Measurements from ENCODE around the gene KCNH2.

Gene KCNH2

GRCh38 chr7:150903606-150904005 lies 74.5 kb downstream of the KCNH2 start:
- DNase-seq (ENCODE audit: low read depth) = peak; percentile 59
- H3K4me3 ChIP-seq (ENCODE audit: low read depth, low read length) = no peak overlapping the region
- no peak for TF ChIP-seq CTCF (IDR thresholded peaks at IDR 0.05; ENCODE audit: low read depth, low read length, missing control alignments)
- in situ Hi-C loops (cut with HindIII; ENCODE audit: low sequenced_read_pairs) = no loop called here

GRCh38 chr7:150902078-150903033 lies 75.8 kb downstream of the KCNH2 start:
- no peak overlapping the region for H3K4me3 ChIP-seq (ENCODE audit: low read depth, low read length)
- in situ Hi-C loops (cut with HindIII; ENCODE audit: low sequenced_read_pairs) = no loop called here
- TF ChIP-seq CTCF (IDR thresholded peaks at IDR 0.05; ENCODE audit: low read depth, low read length, missing control alignments) = no peak
- DNase-seq (ENCODE audit: low read depth) = no peak

- no peak overlapping the region for H3K4me3 ChIP-seq (ENCODE audit: low read depth, low read length)
- DNase-seq (ENCODE audit: low read depth) = no peak
- in situ Hi-C loops (cut with HindIII; ENCODE audit: low sequenced_read_pairs) = no loop called here
- TF ChIP-seq CTCF (IDR thresholded peaks at IDR 0.05; ENCODE audit: low read depth, low read length, missing control alignments) = no peak
Observed at GRCh38 chr7:150901160-150902035, 76.7 kb downstream of the KCNH2 start.

- no peak for TF ChIP-seq CTCF (IDR thresholded peaks at IDR 0.05; ENCODE audit: low read depth, low read length, missing control alignments)
- no peak for DNase-seq (ENCODE audit: low read depth)
- in situ Hi-C loops (cut with HindIII; ENCODE audit: low sequenced_read_pairs) = no loop called here
Observed at GRCh38 chr7:150900675-150901074, 77.4 kb downstream of the KCNH2 start.

GRCh38 chr7:150898475-150899011 lies 79.6 kb downstream of the KCNH2 start:
- TF ChIP-seq CTCF (IDR thresholded peaks at IDR 0.05; ENCODE audit: low read depth, low read length, missing control alignments) = peak; percentile 85
- in situ Hi-C loops (cut with HindIII; ENCODE audit: low sequenced_read_pairs) = no loop called here
- H3K4me3 ChIP-seq (ENCODE audit: low read depth, low read length) = no peak overlapping the region
- DNase-seq (ENCODE audit: low read depth) = peak; percentile 36

More at GRCh38 chr7:150900675-150901074, 77.4 kb downstream of the KCNH2 start:
- no peak overlapping the region for H3K4me3 ChIP-seq (ENCODE audit: low read depth, low read length)
